NCI-H2029 (cell line): ENCODE data around the gene EML1.
"Not testable (repeated sequence)": the region's sequence is repeated elsewhere in the genome, so short reads cannot be mapped to it uniquely, and the experiment has no call there.

Source experiments
- DNase-seq: peaks from one replicate; lab custom pipeline; 2025; lab: John Stamatoyannopoulos, UW

EML1 gene

DNA sequence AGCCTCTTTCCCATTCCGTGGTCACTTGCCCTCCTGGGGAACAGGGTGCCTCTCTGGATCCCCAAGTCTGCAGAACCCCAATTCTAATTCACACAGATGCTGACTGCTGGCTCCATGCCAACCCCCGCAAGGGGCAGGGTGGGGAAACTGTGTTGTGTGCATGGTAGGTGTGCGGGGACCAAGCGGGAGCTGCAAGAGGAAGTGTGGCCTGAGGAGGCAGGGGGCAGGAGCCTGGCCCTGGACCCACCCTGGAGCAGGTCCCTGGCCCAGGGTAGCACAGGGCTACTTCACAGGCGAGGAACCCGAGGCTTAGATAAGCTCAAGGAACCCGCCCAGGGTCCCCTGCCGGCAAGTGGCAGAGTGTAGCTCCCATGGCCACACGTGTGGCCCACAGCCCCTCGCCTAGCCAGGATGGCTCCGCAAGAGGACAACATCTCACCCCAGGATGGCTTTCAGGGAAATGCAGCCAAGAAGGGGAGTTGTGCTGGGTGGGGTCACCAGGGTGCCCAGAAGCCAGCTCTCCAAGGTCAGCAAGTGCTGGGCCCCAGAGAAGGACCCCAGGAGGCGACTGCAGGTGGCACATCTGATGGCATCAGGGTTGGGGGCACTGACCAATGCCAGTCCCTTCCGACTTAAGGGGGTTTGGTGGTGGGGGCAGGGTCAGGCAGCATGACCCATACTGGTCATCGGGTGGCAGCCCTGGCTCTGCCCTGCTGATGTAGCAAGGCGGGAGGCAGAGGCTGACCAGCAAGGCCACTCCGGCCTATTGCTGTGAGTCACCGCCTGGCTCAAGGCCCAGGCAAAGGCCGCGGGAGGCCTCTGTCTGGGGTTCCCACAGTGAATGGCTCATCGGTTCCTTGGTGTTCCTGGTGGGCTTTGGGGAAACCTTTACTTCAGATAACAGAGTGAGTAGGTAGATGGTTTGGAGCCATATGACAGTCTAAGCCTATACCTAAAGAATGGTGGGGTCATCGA, 37.3 kb upstream of the EML1 start:
- no peak for DNase-seq

DNA sequence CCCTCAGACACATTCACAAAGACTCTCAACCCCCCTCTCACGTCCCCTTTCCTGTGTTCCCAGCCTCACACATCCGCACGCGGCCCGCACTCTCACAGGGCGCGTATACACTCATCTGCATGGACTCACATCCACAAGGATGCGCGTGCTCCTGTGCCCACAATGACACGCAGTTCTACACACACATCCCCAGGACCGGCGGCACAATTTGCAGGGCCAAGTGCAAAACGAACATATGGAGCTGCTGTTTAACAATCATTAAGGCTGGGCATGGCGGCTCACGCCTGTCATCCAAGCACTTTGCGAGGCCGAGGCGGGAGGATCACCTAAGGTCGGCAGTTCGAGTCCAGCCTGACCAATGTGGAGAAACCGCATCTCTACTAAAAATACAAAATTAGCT, 36.4 kb upstream of the EML1 start:
- no peak for DNase-seq

DNA sequence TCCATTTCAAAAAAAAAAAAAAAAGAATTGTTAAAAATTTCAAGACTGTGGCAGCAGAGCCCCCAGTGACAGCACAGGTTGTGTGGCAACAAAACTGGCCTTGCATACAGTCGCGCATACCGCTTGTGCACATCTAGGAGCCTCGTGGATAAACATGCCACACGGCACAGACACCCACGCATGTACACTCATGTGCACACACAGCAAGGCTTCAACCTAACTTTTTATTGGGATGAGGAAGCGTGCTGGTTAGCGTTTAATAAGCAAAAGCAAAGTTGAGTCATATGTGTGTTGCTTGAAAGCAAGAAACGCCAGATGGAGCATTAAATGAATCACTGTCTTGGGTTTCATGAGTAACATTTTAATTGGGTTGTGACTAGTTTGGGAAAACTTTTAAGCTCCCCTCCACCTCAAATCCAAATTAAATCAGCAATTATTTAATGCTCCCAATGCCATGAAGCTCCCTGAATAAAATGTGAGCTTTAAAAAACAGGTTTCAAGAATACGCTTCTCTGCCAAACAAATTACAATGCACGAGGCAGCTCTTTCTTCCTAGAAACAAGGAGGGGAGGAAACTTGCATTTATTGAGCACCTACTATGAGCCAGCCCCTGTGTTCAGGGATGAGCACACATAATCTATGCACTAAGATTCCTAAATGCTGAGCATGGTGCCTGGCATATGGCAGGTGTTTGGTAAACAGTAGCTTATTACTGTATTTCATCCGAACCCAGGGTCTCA, 35.7 kb upstream of the EML1 start:
- no peak for DNase-seq

DNA sequence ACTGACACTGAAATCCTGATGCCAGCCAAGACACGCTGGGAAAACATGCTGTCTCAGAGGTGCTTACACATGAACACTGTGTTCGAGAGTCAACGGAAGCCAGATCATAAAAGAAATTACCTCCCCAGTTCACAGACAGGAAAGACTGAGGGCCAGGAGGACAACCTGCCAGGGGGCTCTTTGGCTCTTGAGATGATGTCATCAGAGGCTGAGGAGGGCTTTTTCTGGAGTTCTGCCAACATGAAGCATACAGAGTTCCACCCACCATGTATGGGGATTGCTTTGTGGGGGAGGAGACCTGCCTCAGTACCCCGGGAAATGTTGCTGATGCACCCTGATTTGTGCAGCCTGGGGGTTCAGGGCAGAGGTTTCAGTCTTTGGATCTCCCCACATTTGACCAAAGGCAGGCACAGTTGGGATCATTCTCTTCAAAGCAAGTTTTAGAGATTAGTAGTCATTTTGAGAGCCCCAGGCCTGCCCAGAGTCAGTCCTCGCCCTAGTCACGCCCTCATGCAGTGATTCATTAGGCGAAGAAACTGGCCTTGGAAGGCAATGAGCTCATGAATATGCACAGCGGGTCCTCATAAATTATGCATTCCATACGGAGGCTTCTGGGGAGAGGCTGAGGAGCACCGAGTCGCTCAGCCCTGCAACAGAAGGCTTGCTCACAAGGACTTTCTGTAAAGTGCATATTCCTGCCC, 34.9 kb upstream of the EML1 start:
- DNase-seq, result no peak

DNA sequence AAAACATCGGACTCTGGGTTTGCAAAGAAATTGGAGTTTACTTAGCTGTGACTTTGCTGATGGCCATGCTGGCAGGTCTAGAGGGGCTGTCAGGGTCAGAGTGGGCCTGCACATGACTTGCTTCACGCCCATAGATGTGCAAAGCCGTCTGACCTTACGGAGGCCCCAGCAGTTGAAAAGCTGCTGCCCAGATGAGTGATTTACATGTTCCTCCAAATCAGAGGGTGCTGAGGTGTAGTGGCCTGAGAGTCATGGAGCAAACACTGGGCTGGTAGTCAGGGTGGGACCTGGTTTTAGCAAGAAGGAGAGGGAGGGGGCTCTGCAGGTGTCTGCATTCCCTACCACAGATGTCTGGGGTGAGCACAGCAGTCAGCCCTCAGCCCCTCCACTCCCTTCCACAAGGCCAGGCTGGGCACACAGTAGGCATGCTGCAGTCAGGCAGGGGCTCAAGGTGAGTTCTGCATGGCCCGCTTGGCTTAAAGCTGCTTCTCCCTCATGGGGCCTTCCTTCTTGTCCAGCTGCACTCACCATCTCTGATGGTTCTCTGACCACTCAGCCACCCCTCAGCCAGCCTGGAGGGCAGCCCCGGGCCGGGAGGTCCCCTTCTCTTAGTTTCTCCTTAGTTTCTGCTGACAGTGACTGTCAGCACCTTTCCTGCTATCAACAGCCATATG, 34.2 kb upstream of the EML1 start:
- DNase-seq, result no peak

GRCh38 chr14:99759546-99759925, 33.7 kb upstream of the EML1 start:
- no peak for DNase-seq

DNA sequence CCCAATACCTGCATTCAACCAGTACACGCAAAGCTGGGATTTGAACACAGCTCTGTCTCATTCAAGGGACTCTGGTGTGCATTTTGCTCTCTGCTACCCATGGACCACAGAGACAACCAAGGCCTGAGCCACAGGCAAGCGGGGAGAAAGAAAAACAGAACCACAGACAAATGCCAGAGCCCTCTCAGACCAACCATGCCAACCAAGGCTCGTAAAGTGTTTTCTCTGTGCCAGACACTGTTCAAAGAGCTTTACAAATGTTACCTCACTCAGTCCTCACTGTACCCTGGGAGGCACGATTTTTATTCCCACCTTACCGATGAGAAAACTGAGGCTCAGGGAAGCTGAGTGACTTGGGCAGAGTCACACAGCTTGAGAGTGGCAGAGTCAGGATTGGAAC, 32.4 kb upstream of the EML1 start:
- no peak for DNase-seq

- not testable (repeated sequence) for DNase-seq
Measured at GRCh38 chr14:99762911-99763310, 30.3 kb upstream of the EML1 start.

DNA sequence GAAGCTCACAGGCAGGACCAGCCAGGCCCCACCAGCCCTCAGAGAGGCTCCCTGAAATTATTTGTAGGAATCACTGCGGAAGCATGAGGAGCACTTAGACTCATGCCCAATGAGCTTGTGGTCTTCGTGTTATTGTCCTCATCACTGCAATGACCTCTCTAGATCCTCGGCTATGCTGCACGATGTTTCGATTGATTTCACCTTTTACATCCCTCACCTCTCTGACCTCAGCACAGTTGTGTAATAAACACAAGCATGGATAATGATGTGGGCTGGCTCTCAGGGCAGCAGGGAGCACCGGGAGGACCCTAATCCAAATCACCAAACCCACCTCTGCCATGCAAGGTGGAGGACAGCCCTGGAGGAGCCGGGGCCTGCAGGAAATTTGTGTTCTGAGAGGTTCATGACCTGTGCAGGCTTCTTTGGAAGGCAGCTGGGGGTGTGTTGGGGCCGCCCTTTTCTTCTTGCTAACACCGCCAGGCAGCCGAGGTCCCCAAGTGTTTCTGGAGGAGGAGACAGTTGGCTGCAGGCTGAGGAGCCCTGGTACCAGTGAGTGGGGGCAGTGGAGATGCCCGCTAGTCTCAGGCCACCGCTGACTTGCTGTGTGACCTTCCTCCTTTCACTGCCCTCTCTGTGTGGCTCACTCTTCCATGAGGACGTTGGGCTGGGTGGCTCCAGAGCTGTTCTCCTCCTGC, 29.5 kb upstream of the EML1 start:
- no peak for DNase-seq

DNA sequence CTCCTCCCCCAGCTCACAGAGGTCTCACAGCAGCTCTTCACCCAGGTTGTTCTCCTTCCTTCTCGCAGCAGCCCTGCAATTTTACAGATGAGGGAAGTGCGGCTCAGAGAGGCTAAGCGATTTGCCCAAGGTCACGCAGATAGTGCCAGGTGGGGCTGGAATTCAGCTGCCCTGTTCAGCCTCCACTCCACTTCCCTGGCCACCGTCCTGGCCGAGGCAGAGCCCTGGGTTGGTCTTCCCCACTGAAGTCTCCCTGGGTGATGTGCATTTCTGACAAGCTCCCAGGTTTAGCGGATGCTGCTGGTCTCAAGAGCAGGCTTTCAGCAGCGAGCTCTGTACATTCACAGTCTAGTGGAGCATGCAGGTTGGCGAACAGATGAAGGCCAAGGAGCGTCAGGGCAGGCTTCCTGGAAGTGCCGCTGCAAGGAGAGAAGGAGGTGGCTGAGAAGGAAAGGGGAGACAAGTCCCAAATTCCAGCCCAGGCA, 28.9 kb upstream of the EML1 start:
- no peak for DNase-seq

DNA sequence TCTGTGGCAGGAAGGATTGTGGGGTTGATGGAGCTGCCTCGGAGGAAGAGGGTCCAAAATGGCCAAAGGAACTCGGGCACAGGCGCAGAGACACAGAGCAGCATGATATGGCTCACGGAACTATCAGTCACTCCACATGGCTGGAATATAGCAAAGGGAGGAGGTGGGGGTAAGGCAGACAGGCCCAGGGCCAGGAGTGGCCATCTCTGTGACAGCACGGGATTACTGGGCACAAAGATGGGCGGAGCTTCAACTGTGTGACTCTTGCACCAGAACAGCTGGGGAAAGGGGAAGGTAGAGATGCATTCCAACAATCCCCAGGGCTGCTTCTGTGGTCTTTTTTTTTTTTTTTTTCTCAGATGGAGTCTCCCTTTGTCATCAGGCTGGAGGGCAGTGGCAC, 24.8 kb upstream of the EML1 start:
- DNase-seq, result no peak

GRCh38 chr14:99769123-99769522, 24.1 kb upstream of the EML1 start:
- DNase-seq, result no peak

GRCh38 chr14:99769799-99770198, 23.4 kb upstream of the EML1 start:
- DNase-seq, result no peak

DNA sequence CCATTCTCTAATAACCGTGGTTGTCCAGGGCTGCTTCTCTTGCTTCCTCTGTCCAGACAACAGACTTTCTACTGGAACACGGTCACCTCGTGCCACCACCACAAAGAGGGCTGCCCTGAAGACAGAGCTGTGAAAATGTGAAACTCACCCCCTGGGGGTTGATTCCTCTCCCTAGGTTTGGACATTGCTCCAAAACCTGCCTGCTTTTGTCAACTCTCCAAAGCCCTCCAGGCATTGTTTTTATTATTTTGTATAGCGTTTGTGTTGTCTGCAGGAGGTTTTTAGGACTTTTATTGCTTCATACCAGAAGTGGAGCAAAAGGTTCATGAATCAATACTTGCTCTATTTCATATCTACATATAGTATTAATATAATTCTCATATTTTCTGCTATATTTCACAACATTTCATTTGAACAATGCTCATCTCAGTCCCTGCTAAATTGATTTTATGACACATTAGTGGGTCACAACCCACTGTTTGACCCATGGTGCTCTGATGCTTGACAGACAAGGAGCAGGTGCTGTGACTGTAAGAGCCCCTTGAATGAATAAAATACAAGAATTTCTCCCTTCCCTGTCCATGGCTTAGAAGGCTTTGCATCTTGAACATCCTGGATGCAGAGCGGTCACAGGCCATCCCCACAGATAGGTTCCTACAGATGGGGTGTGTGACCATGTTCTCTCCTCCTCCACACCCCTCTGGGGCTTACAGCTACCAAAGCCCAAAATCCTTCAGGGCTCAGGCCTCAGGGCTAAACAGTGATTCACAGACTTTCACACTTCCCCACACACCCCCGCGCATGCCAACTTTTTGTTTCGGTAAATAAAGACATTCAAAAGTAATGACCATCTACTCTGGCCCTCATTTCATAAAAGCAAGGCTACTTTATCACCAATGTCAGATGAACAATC, 20.6 kb upstream of the EML1 start:
- DNase-seq, result no peak

DNA sequence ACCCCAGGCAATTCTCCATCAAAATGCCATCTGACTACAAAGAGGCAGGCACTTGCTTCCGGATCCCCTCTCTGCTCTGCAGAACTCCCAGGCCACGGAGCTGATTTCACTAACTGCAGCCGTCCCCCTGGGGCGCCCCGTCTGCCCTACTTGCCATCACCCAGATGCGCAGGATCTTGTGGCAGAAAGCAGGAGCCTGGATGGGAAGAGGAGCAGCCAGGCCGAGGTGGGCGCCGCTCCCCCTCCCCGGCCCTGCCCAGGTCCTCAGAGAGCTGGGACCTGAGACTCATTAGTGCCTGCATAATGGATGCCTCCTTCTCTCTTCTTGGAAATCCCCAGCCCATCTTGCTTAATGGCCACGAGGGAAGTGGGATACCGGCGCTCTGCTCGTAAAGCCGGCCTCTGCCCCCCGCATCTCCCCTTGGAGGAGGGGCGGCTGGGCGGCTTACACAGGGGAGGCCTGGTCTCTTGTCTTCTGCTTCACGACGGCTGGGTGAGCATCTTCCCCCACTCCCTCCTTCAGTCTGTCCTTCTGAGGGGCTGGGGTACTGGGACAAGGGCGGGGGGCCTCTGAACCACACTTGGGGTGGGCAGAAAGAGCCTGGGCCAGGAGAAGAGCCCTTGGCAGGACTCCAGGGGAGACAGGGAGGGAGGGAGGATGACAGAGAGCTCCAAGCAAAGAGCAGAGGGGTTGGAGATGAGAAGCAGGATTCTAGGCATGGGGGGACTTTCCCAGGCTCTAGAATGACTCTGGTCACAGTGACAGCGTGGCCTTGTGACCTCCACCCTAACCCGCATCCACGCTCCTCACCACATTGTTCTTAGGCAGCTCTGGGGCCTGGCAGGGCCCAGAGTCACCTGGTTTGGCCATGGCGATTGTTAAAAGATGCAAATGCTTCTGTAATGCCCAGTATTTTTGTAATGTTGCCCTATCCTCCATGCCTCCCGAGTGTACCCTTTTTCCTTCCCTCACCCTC, 19.4 kb upstream of the EML1 start:
- no peak for DNase-seq

DNA sequence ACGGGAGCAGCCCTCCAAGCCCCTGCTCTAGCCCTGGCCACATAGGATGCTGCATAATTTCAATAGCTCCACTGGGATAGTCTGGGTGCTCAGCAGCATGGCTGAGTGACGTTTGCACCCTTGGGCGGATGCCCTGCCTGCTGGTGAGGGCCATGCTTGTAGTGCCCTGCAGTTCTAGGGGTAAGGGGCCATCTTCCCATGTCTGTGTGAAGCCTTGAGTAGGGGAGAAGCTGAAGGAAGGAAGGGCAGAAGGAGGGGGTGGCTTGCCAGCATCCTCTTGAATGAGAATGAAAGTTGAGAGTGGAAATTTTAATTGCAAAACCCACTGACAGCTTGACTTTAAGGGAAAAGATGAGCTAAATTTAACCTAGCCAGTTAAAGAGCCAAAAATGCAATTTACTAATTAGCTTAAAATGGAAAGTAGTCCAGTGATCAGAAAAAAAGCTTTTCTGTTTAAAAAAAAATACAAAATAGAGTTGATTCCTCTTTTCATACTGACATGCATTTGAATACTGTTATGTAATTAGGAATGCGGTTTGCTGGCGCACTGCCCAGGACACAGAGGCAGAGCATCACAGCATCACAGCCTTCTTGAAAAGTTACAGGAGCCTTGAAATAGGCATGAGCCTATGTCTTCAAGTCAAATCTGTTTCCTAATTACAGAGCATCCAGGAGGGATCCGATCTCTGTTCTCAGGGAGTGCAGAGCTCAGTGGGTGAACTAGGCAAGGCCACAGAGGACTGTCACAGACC, 18.5 kb upstream of the EML1 start:
- DNase-seq, result no peak

DNA sequence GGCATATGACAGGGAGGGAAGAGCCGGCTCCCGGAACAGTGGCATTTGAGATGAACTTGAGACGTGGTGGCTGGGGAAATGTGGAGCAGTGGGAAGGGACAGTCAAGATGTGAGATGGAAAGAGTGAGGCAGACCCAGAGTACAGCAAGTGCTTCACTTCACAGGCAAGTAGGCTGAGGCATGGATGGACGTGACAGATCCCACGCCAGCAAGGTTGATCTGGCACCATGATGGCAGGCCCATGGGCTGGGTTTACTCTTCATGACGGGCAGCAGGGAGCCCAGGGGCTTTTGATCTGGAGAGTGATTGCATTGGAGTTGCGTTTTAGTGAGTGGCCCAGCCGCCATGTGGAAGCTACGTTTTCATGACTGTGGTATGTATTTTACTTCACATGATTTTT, 17.9 kb upstream of the EML1 start:
- no peak for DNase-seq

DNA sequence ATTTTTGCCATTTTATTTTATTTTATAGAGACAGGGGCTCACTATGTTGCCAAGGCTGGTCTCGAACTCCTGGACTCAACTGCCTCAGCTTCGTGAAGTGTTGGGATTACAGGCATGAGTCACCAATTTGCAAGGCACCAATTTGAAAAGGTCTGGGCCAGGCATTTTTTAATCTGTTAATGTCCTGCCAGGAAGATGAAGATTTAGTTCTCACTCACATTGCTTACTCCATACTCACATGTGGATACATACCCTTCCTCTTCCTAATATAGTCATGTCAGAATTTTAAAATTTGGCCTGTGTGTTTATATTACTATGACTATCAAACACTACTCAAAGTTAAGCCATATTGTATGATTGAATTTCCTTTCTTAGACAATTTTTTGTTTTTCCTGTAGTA, 15.3 kb upstream of the EML1 start:
- DNase-seq, result no peak
